Measurements from ENCODE around the gene CD6. TPM values are rescaled to one million over a fixed set of nuclear protein-coding genes. Genes with fewer than 3 reads are reported as not detected.

Gene CD6
- total and polyA plus RNA-seq, 4 donors, result 1.2 to 3.1 (median 1.7) TPM

- H3K36me3 ChIP-seq (ENCODE audit: control insufficient read depth in 4 of 4, insufficient read depth in 4 of 4, low read length in 4 of 4), result no peaks in the 10 kb centered on the region
- peaks cover 0 to 3% (median 0%) of the 10 kb centered on the region in 4 donors for H3K9me3 ChIP-seq (ENCODE audit: control insufficient read depth in 4 of 4, insufficient read depth in 3 of 4, low read length in 3 of 4)
- no peak overlapping the region for H3K9ac ChIP-seq (ENCODE audit: insufficient read depth in 1 of 2, low read length in 2 of 2)
- 84 to 90% methylated on average over 19 of the region's 19 CpGs for WGBS, 2 donors
- H3K27ac ChIP-seq (ENCODE audit: low read depth in 1 of 2, low read length in 1 of 2), result no peak overlapping the region
- no peak overlapping the region for H3K4me3 ChIP-seq
- DNase-seq (no peak), ATAC-seq (ENCODE audit: insufficient read depth, low FRiP score) (no peak)
- TF ChIP-seq CTCF (IDR thresholded peaks at IDR 0.05; ENCODE audit: control extremely low read depth, extremely low read depth), result no peak
- no peaks in the 10 kb centered on the region for H3K27me3 ChIP-seq (ENCODE audit: control insufficient read depth in 3 of 3, insufficient read depth in 3 of 3, low read length in 2 of 3)
- H3K4me1 ChIP-seq (ENCODE audit: control insufficient read depth in 5 of 5, insufficient read depth in 5 of 5, low read length in 5 of 5), result peaks cover 0 to 10% (median 0%) of the 10 kb centered on the region in 5 donors
Observed at GRCh38 chr11:61019037-61019831, 47.8 kb downstream of the CD6 start.

GRCh38 chr11:61019832-61020405 lies 48.4 kb downstream of the CD6 start:
- no peak for ATAC-seq (ENCODE audit: insufficient read depth, low FRiP score)
- H3K36me3 ChIP-seq (ENCODE audit: control insufficient read depth in 4 of 4, insufficient read depth in 4 of 4, low read length in 4 of 4), result no peaks in the 10 kb centered on the region
- 90 to 94% methylated on average over 9 of the region's 9 CpGs for WGBS, 2 donors
- DNase-seq, result no peak
- no peak overlapping the region for H3K27ac ChIP-seq (ENCODE audit: low read depth in 1 of 2, low read length in 1 of 2)
- no peak overlapping the region for H3K9ac ChIP-seq (ENCODE audit: insufficient read depth in 1 of 2, low read length in 2 of 2)
- peaks cover 0 to 4% (median 0%) of the 10 kb centered on the region in 4 donors for H3K9me3 ChIP-seq (ENCODE audit: control insufficient read depth in 4 of 4, insufficient read depth in 3 of 4, low read length in 3 of 4)
- peaks cover 0 to 10% (median 0%) of the 10 kb centered on the region in 5 donors for H3K4me1 ChIP-seq (ENCODE audit: control insufficient read depth in 5 of 5, insufficient read depth in 5 of 5, low read length in 5 of 5)
- no peaks in the 10 kb centered on the region for H3K27me3 ChIP-seq (ENCODE audit: control insufficient read depth in 3 of 3, insufficient read depth in 3 of 3, low read length in 2 of 3)
- H3K4me3 ChIP-seq, result no peak overlapping the region
- no peak for TF ChIP-seq CTCF (IDR thresholded peaks at IDR 0.05; ENCODE audit: control extremely low read depth, extremely low read depth)

GRCh38 chr11:61020551-61021235 lies 49.2 kb downstream of the CD6 start:
- TF ChIP-seq CTCF (IDR thresholded peaks at IDR 0.05; ENCODE audit: control extremely low read depth, extremely low read depth), result no peak
- DNase-seq (no peak), ATAC-seq (ENCODE audit: insufficient read depth, low FRiP score) (no peak)
- Histone ChIP-seq H3K9ac (ENCODE audit: insufficient read depth in 1 of 2, low read length in 2 of 2) (no peak overlapping the region), H3K27me3 (ENCODE audit: control insufficient read depth in 3 of 3, insufficient read depth in 3 of 3, low read length in 2 of 3) (no peaks in the 10 kb centered on the region), H3K9me3 (ENCODE audit: control insufficient read depth in 4 of 4, insufficient read depth in 3 of 4, low read length in 3 of 4) (peaks cover 0 to 6% (median 0%) of the 10 kb centered on the region in 4 donors), H3K4me3 (no peak overlapping the region), H3K4me1 (ENCODE audit: control insufficient read depth in 5 of 5, insufficient read depth in 5 of 5, low read length in 5 of 5) (peaks cover 0 to 10% (median 0%) of the 10 kb centered on the region in 5 donors), H3K36me3 (ENCODE audit: control insufficient read depth in 4 of 4, insufficient read depth in 4 of 4, low read length in 4 of 4) (no peaks in the 10 kb centered on the region), H3K27ac (ENCODE audit: low read depth in 1 of 2, low read length in 1 of 2) (no peak overlapping the region)
- WGBS, 2 donors, result 86 to 92% methylated on average over 10 of the region's 10 CpGs

All from lung (tissue), 12 donors.